Measurements from ENCODE around the gene IL1RAPL1.

- TF ChIP-seq CTCF (IDR thresholded peaks at IDR 0.05) = no peak
- TF ChIP-seq POLR2A (IDR thresholded peaks at IDR 0.05) = no peak
Observed at GRCh38 chrX:29431895-29432294, 844.6 kb downstream of the IL1RAPL1 start.
